HG02759 (cell line): ENCODE data around the gene PLPP1.

ENCODE experiments used
- ATAC-seq: cut with Tn5 transposase; IDR thresholded peaks from one replicate; pipeline ENCODE4 v1.9.1; 2021; ENCODE audit warnings: mild to moderate bottlenecking, moderate library complexity; ENCODE audit not compliant: unreplicated experiment

The PLPP1 gene

GRCh38 chr5:55534436-55535198 lies at the start of gene PLPP1:
PLPP1 (minus strand) TSS chr5:55534964; CDS start chr5:55534629, 335 bp downstream.
- ATAC-seq, result peak; percentile 85

GRCh38 chr5:55583578-55583977 lies 48.8 kb upstream of the PLPP1 start:
- ATAC-seq, result no peak

GRCh38 chr5:55582256-55582655 lies 47.5 kb upstream of the PLPP1 start:
- no peak for ATAC-seq

GRCh38 chr5:55580042-55580441 lies 45.3 kb upstream of the PLPP1 start:
- ATAC-seq, result no peak

- ATAC-seq, result no peak
These were observed 44.0 kb upstream of the PLPP1 start for GRCh38 chr5:55578771-55579170.

- no peak for ATAC-seq
These were observed 42.7 kb upstream of the PLPP1 start for GRCh38 chr5:55577353-55578060.

- no peak for ATAC-seq
These were observed 41.9 kb upstream of the PLPP1 start for GRCh38 chr5:55576661-55577060.

GRCh38 chr5:55575815-55576583 lies 41.2 kb upstream of the PLPP1 start:
- no peak for ATAC-seq

GRCh38 chr5:55572600-55572999 lies 37.8 kb upstream of the PLPP1 start:
- ATAC-seq, result no peak

- ATAC-seq, result no peak
These were observed 37.3 kb upstream of the PLPP1 start for GRCh38 chr5:55572020-55572419.

GRCh38 chr5:55570570-55570969 lies 35.8 kb upstream of the PLPP1 start:
- ATAC-seq, result no peak

GRCh38 chr5:55570026-55570425 lies 35.3 kb upstream of the PLPP1 start:
- ATAC-seq, result no peak

GRCh38 chr5:55569513-55569865 lies 34.7 kb upstream of the PLPP1 start:
- ATAC-seq, result no peak

- ATAC-seq, result no peak
These were observed 34.1 kb upstream of the PLPP1 start for GRCh38 chr5:55568654-55569512.

- ATAC-seq, result no peak
These were observed 30.0 kb upstream of the PLPP1 start for GRCh38 chr5:55564721-55565120.

GRCh38 chr5:55558484-55558883 lies 23.7 kb upstream of the PLPP1 start:
- ATAC-seq, result no peak

GRCh38 chr5:55557123-55557522 lies 22.4 kb upstream of the PLPP1 start:
- no peak for ATAC-seq

GRCh38 chr5:55554585-55555202 lies 19.9 kb upstream of the PLPP1 start:
- ATAC-seq, result no peak

GRCh38 chr5:55551904-55552303 lies 17.1 kb upstream of the PLPP1 start:
- no peak for ATAC-seq

- no peak for ATAC-seq
These were observed 16.6 kb upstream of the PLPP1 start for GRCh38 chr5:55551358-55551757.
